Activated CD4-positive, alpha-beta T cell treated with anti-CD3 and anti-CD28 coated beads, Interleukin-2, amount 50 U/mL, for 24 hours (primary cell): Measurements from ENCODE around the gene PPP6R1.

ENCODE experiments used
- DNase-seq, 2 donors: peaks; one replicate each; pipeline ENCODE4 v3.0.0-alpha.2; 2020; ENCODE audit warnings: low read depth in 1 of 2, low spot score in 1 of 2

Gene PPP6R1

DNA sequence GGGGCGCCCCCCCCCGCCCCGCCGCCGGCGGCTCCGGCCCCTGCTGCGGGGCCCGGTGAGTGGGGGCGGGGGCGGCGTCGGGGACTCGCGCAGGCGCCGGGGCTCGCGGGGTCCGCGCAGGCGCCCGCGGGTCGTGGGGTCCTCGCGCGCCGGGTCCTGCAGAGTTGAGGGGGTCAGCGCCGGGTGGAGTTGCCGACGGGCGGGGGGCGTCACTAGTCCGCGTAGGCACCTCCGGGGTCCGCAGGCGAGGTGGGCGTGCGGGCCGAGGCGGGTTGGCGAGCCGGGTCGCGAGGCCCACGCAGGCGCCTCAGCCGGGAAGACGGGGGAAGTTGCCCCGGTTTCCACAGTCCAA is 365 bp downstream of the PPP6R1 start:
- DNase-seq = no peak

DNA sequence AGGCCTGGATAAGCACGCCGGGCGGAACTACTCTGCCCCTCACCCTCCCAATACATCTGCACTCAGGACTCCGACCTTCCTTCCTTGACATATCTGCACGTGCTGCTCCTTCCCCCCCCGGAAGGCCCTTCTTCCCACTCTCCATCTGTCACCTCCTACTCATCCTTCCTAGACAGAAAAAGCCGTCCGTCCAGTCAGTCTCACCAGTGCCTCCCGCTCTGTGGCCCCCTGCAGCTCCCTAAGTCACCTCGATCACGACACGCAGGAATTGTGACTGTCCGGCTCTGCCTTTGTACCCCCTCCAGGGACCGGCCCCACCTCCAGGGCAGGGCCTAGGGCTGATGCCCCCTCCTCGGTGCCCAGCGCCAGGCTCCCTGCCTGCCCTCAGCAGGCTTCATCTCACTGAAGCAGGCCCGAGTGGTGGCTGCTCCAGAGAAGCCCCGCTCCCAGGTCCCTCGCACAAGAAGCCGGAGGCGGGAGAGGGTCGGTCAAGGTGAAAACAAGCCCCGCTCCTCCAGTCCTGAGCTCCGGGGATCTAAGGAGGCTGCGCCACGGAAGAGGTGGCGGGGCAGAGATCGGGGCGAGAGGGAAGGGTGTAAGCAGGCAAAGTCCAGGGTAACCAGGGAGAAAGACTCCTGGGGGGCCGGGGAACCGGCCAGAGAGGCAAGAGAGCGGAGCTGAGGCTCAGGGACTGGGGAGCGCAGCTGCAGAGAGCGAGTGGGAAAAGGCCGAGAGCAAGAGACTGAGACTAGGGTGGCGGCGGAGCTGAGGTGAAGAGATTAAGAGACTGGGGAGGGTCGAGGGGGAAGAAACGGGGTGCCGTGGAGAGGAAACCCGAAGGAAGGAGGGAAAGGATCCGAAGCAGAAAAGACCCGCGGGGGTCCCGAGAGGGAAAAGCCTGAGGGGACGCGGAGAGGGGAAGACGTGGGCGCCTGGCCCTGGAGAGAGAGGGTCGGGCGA is 1.1 kb downstream of the PPP6R1 start:
- DNase-seq = no peak

- no peak for DNase-seq
Observed at GRCh38 chr19:55256562-55257460, 2.0 kb downstream of the PPP6R1 start.

DNA sequence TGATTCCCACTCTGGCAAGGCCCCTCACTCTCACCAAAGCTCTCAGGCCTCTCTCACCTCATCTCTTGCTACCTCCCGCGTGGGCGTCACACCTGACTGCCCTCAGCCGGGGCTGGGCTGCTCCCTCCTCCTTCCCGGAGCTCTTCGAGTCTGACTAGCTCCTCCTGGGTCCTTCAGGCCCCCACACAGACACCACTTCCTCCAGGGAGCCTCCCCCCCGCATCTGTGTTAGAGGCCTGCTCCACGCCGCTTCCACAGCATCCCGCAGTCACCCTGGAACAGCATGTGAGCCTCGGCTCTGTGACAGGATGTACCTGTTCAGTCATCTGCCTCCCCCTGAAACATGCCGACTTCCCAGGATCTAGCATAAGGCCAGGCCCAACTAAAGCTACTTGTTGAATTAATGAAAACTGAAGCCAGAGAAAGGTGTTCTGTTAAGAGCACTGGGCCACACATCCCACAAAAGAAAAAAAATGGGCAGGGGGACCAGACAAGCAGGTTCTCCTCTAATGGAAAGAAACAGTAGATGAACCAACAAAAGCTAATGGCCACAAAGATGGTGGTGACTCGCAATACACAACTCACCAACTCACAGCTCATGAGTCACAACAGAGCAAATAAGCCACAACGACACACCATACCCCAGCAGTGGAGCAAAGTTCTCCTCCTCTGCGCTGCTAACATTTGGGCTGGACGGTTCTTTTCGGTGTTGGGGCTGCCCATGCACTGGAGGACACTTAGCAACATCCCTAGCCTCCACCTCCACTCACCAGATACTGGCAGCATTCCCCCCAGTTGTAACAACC is 3.0 kb downstream of the PPP6R1 start:
- DNase-seq = peak in 1 of 2 donors; percentile 36

GRCh38 chr19:55254625-55254977 is 4.2 kb downstream of the PPP6R1 start:
- DNase-seq = no peak

GRCh38 chr19:55253842-55254624 is 4.8 kb downstream of the PPP6R1 start:
- peak; percentile 30 to 49 for DNase-seq

GRCh38 chr19:55252760-55253663 is 5.8 kb downstream of the PPP6R1 start:
- DNase-seq = no peak

- DNase-seq = no peak
Observed at GRCh38 chr19:55251341-55252081, 7.3 kb downstream of the PPP6R1 start.

DNA sequence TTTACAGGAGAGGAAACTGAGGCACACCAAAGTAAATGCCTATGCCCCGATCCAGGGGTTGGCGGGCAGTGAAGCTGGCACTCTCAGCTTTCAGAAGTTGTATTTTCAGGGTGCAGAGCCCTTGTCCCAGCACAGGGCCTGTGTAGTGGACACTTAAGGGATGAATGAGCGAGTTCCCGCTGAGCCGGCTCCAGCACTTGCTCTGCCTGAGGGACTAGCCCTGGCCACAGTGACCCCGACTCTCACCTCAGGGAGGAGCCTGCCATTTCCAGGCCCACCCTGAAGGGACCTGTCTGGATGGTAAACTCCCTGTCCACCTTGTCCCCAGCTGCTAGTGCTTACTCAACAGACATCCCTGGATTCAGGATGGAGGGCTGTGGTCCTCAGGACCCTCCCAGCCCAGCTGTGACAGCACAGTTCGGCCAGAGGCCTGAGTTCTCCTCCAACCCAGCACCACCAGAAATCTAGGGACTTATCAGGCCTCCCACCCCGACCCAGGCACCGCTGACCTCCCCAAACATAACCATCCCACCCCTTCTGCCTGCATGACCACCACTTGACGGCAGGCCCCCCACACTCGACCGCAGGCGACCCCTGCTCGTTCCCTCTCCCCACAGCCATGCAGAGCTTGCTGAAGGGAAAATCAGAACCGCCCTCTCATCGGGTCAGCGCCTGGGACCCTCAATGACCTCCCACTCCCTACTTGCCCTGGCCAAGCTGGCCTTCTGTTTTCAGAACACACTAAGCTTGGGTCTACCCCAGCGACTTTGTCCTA is 8.4 kb downstream of the PPP6R1 start:
- no peak for DNase-seq

DNA sequence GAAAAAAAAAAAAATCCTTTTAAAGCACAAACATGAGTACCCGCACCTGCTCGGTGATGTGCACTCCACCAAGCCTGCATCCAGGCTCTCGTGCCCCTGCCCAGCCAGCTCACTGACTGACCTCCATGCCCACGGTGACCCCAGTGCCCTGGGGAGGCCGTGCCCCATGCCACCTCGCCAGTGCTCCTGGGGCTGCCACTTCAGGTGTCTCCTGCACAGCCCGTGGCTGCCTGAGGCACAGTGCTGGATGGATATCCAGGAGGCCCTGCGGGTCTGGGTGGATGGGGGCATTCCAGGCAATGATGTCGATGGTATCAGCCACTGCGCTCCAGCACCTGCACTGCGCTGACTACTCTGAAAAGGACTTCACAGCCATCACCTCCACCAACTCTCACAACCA is 9.0 kb downstream of the PPP6R1 start:
- no peak for DNase-seq

DNA sequence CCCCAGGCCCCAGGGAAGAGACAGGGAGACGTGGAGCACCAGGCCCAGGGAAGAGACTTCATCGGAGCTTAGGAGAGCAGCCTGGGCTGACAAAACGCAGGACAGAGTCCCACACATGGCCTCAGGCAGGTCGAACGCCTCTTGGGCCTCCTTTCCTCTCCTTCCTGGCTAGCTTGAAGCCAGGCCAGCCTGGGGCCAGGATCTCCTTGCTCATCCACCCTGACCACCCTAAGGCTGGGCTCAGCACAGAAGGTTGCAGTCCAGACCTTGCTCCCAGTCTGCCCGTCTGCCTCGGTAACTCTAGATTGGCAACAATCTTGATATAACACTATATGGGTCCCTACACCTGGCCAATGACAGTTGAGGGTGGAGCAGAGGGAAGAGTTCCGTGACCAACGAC is 10.1 kb downstream of the PPP6R1 start:
- DNase-seq = no peak

GRCh38 chr19:55248166-55248675 is 10.6 kb downstream of the PPP6R1 start:
- DNase-seq = no peak

DNA sequence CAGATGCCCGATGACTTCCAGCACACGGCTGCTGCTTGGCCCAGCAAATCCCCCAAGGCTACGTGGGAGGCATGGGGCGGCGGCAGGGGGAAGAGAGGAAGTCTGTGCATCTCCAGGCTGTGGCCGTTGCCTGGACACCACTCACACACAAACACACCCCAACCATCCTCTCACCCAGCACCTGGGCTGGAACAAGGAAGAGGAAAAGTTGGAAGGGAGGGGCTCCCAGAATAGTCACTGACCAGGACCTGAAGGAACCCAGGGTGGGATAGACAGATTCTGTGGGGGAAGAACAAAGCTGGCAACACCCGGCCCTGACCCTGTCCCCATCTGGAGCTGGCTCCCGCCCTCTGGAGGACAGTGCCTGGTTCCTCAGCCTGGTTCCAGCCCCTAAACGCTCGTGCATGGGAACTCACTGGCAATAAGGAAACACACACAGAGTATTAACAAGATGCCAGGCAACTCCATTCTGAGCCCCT is 11.2 kb downstream of the PPP6R1 start:
- no peak for DNase-seq

DNA sequence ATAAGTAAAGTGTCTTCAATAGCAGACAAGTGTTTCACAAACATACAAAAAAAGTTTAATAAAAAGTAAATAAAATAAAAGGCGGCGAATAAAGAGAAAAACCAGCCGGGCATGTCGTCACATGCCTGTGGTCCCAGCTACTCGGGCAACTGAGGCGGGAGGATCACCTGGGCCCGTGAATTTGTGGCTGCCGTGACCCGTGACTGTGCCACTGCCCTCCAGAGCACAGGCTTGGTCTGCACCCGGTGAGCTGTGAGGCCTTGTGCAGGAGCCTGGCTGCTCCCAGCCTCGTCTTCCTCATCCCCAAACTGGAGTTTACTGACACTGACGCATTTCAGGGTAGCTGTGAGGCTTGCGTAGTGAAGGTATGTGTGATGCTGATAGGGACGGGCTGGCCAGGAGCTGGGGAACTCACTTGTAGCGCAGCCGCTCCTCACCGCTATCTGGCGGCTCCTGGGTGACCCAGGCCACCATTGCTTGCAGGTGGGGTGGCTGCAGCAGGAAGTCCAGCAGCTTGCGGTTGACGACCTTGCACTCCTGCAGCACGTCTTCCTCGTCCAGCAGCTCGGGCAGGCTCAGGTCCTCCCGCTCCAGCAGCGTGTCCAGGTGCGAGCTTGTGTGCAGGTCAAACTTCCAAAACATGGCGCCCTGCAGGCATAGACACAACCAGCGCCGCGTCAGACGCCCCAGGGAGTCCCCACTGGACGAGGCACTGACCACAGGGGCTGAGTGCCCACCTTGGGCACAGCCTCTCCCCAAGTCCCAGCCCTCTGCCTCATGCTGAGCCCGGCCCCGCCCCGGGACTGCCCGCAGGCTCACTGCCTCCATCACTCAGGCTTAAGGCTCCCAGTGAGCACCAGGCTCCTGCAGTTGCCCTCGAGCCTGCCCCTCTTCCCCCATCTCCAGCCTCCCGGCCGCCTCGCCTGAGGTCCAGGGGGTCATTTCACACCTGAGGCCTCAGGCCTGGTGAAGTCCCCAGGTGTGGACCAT is 12.1 kb downstream of the PPP6R1 start:
- no peak for DNase-seq

- no peak for DNase-seq
Observed at GRCh38 chr19:55245236-55245904, 13.4 kb downstream of the PPP6R1 start.
